ENCODE results near the gene GPR153. TPM values are rescaled to one million over a fixed set of nuclear protein-coding genes. Genes with fewer than 3 reads are reported as not detected.

The GPR153 gene
- total and polyA plus RNA-seq, 2 of the 13 experiments (the other 11 are each of a cell fraction or from before 2014, with no cell fraction given): 0.22 to 0.31 TPM

DNA sequence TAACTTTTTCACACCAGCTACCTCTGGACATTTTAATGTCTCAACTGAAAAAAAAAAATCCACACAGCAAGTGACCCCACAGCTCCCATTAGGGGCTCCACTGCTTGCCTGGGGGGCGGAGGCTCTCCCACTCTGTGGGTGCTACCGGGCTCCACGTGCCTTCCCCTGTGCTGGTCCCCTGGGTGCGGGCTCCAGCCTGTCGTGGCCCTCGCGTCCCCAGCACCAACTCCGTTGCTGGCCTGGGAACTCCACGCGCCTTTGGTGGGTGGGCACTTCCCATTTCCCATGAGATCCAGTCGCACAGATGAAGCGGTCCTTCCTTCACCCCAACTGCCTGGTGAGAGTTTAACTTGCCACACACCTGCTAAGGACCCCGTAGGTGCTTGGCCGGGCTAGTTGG is 27.1 kb upstream of the GPR153 start:
- no peaks in the 10 kb centered on the region for H4K20me1 ChIP-seq (ENCODE audit: insufficient read depth, low read length)
- H3K4me1 ChIP-seq (ENCODE audit: insufficient read depth, low read length): no peaks in the 10 kb centered on the region
- no peak overlapping the region for H3K9ac ChIP-seq (ENCODE audit: insufficient read depth, low read depth, low read length)
- 94% methylated on average over 14 of the region's 14 CpGs for WGBS (ENCODE audit: low lambda C conversion rate)
- H3K79me2 ChIP-seq (ENCODE audit: insufficient read depth, low read length): no peaks in the 10 kb centered on the region
- H3K27me3 ChIP-seq (ENCODE audit: control insufficient read depth in 1 of 2, insufficient read depth in 2 of 2, low read length in 2 of 2): no peaks in the 10 kb centered on the region
- TF ChIP-seq HMG20A (CRISPR knock-in tag; IDR thresholded peaks at IDR 0.05; ENCODE audit: borderline replicate concordance): no peak
- TF ChIP-seq ZNF205 (CRISPR knock-in tag; IDR thresholded peaks at IDR 0.05): no peak
- no peak overlapping the region for H3K4me2 ChIP-seq (ENCODE audit: low read depth, low read length)
- H3K9me3 ChIP-seq (ENCODE audit: low read length): no peaks in the 10 kb centered on the region
- intact Hi-C loops (cut with micrococcal nuclease; ENCODE audit: unreplicated experiment) (no loop called here), in situ Hi-C loops (cut with HindIII; ENCODE audit: extremely low pct_ligation_motif_present, low pct_unique_long_range_greater_than_20kb) (no loop called here)
- no peak overlapping the region for H3K4me3 ChIP-seq (replicated peaks in 1 of 3; ENCODE audit: insufficient read depth in 1 of 3, low read depth in 2 of 3, low read length in 3 of 3)
- CTCF ChIA-PET (ENCODE audit: low intra/inter-chr PET ratio, low total read pairs): no interaction called here
- DNase-seq (ENCODE audit: low spot score) (no peak), FAIRE-seq (no peak), ATAC-seq (no peak)
- H3K36me3 ChIP-seq (replicated peaks in 1 of 2; ENCODE audit: control insufficient read depth in 1 of 2, insufficient read depth in 2 of 2, low read length in 2 of 2): peaks cover 1 to 27% of the 10 kb centered on the region in 2 experiments; a peak in 4 of 5 replicates
- BruUV-seq (replicated peaks): no TSS peak
- POLR2A ChIA-PET: no interaction called here
- H3K27ac ChIP-seq (ENCODE audit: extremely low read length, insufficient read depth, low read length): no peak overlapping the region
- no peak overlapping the region for H2AFZ ChIP-seq (ENCODE audit: low read length)

DNA sequence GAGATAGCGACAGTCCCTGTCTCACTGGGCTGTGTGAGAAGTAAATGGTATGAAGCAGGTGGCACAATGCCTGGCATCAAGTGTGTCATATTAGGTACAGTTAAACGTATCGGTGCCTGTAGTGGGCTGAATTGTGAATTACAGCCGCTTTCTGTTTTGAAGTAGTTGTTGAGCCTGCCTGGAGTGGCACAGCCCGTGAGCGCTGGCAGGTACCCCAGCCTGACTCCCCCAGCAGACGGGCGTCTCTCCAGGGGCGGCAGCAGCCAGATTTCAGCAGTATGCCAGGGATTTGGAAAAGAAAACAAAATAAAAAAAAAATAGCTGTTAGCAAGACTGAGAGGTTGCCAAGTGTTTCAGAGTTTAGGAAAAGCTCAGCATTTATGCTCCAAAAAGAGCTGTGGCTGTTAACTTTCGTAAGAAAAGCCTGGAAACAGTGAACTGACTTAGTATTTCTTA is 26.6 kb upstream of the GPR153 start:
- intact Hi-C loops (cut with micrococcal nuclease; ENCODE audit: unreplicated experiment) (no loop called here), in situ Hi-C loops (cut with HindIII; ENCODE audit: extremely low pct_ligation_motif_present, low pct_unique_long_range_greater_than_20kb) (no loop called here)
- Histone ChIP-seq H3K4me3 (replicated peaks in 1 of 3; ENCODE audit: insufficient read depth in 1 of 3, low read depth in 2 of 3, low read length in 3 of 3) (no peak overlapping the region), H3K9me3 (ENCODE audit: low read length) (no peaks in the 10 kb centered on the region), H4K20me1 (ENCODE audit: insufficient read depth, low read length) (no peaks in the 10 kb centered on the region), H3K4me2 (ENCODE audit: low read depth, low read length) (no peak overlapping the region), H3K27ac (ENCODE audit: extremely low read length, insufficient read depth, low read length) (no peak overlapping the region), H3K27me3 (ENCODE audit: control insufficient read depth in 1 of 2, insufficient read depth in 2 of 2, low read length in 2 of 2) (no peaks in the 10 kb centered on the region), H3K79me2 (ENCODE audit: insufficient read depth, low read length) (no peaks in the 10 kb centered on the region), H2AFZ (ENCODE audit: low read length) (no peak overlapping the region), H3K36me3 (replicated peaks in 1 of 2; ENCODE audit: control insufficient read depth in 1 of 2, insufficient read depth in 2 of 2, low read length in 2 of 2) (peaks cover 1 to 26% of the 10 kb centered on the region in 2 experiments; a peak in 4 of 5 replicates), H3K9ac (ENCODE audit: insufficient read depth, low read depth, low read length) (no peak overlapping the region), H3K4me1 (ENCODE audit: insufficient read depth, low read length) (peaks cover 5% of the 10 kb centered on the region)
- ChIA-PET CTCF (ENCODE audit: low intra/inter-chr PET ratio, low total read pairs) (no interaction called here), POLR2A (no interaction called here)
- no peak for DNase-seq (ENCODE audit: low spot score)
- no peak for FAIRE-seq
- ATAC-seq: no peak
- BruUV-seq (replicated peaks): no TSS peak
- WGBS (ENCODE audit: low lambda C conversion rate): 98% methylated on average over 10 of the region's 10 CpGs
- TF ChIP-seq, protein P1, sequence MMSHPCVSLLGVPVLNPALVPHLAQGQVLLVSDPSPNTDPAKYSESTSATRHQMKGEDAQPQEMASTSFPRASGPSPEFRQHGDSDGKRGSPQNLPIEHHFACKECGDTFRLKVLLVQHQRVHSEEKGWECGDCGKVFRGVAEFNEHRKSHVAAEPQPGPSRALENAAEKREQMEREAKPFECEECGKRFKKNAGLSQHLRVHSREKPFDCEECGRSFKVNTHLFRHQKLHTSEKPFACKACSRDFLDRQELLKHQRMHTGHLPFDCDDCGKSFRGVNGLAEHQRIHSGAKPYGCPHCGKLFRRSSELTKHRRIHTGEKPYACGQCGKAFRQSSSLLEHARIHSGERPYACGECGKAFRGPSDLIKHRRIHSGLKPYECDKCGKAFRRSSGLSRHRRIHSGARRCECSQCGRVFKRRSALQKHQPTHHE (CRISPR knock-in tag; IDR thresholded peaks at IDR 0.05; ENCODE audit: borderline replicate concordance): no peak
- TF ChIP-seq ZNF878 (CRISPR knock-in tag; IDR thresholded peaks at IDR 0.05) (no peak), CAMTA2 (CRISPR knock-in tag; IDR thresholded peaks at IDR 0.05; ENCODE audit: borderline replicate concordance) (no peak), PCBP1 (IDR thresholded peaks at IDR 0.05; ENCODE audit: borderline replicate concordance, low read depth, low read length) (no peak), FOXA3 (CRISPR knock-in tag; IDR thresholded peaks at IDR 0.05) (no peak)
- TF ChIP-seq, protein P2, sequence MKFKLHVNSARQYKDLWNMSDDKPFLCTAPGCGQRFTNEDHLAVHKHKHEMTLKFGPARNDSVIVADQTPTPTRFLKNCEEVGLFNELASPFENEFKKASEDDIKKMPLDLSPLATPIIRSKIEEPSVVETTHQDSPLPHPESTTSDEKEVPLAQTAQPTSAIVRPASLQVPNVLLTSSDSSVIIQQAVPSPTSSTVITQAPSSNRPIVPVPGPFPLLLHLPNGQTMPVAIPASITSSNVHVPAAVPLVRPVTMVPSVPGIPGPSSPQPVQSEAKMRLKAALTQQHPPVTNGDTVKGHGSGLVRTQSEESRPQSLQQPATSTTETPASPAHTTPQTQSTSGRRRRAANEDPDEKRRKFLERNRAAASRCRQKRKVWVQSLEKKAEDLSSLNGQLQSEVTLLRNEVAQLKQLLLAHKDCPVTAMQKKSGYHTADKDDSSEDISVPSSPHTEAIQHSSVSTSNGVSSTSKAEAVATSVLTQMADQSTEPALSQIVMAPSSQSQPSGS (CRISPR knock-in tag; IDR thresholded peaks at IDR 0.05): no peak

Data from HepG2 (cell line).